Left lung (tissue), 10 donors: ENCODE results near the gene ACTR1A. TPM values are rescaled to one million over a fixed set of nuclear protein-coding genes. Genes with fewer than 3 reads are reported as not detected.

Source experiments
- ATAC-seq: fragments of 200-7000 bp; cut with Tn5 transposase; one replicate; pipeline ENCODE4 v1.9.1; 2020; ENCODE audit warnings: moderate library complexity
- DNase-seq, 4 donors: peaks; one replicate each; pipeline ENCODE4 v3.0.0-alpha.2; 2013 to 2020
- H3K27ac ChIP-seq, 2 donors: fragments of 200-600 bp; sonication (generic) in 1 of 2; one replicate each; pipeline versions ENCODE4 v1.5.0 to v1.8.0; 2020 to 2021
- H3K27me3 ChIP-seq, 2 donors: fragments of 200-600 bp; sonication (generic) in 1 of 2; one replicate each; pipeline versions ENCODE4 v1.5.0 to v1.8.0; 2020 to 2021
- H3K36me3 ChIP-seq, 2 donors: fragments of 200-600 bp; sonication (generic) in 1 of 2; one replicate each; pipeline versions ENCODE4 v1.5.0 to v1.8.0; 2020 to 2021
- H3K4me1 ChIP-seq, 2 donors: fragments of 200-600 bp; one replicate each; pipeline ENCODE4 v1.8.0; 2021
- H3K4me3 ChIP-seq, 2 donors: fragments of 200-600 bp; sonication (generic) in 1 of 2; one replicate each; pipeline versions ENCODE4 v1.5.0 to v1.8.0; 2020 to 2021; ENCODE audit warnings: mild to moderate bottlenecking in 1 of 2
- H3K9me3 ChIP-seq, 2 donors: fragments of 200-600 bp; sonication (generic) in 1 of 2; one replicate each; pipeline versions ENCODE4 v1.5.0 to v1.8.0; 2020 to 2021
- CTCF ChIP-seq, 2 donors: fragments of 200-600 bp; sonication (generic) in 1 of 2; IDR thresholded peaks; one replicate each; pipeline versions ENCODE4 v1.5.0 to v1.8.0; 2021; ENCODE audit warnings: antibody characterized with exemption in 2 of 2
- intact Hi-C, 2 donors: fragments of 100-400 bp; cut with DNase I; formaldehyde crosslinking; loops; one replicate each; pipeline versions ENCODE4 v1.11.2 to v1.14.2; 2022
- polyA plus RNA-seq, 6 donors: library from polyadenylated mRNA; unstranded; fragments of 120-200 nt; gene quantifications; one replicate each; pipeline ENCODE4 v1.2.1, GENCODE V29; 2013; ENCODE audit not compliant: insufficient read length in 6 of 6
- total RNA-seq, 2 donors: library from RNA; stranded (reverse); fragmentation: NEBNext Ultra II Directional; extraction: Animal tissue kit (Norgen Biotek cat#: 25700); gene quantifications; one replicate each; pipeline ENCODE4 v1.2.1, GENCODE V29; 2021
- donor health status: DM: no; HTN: yes; CAD: no.
- donor health status: DM: no; HTN: no; CAD: no.

Gene ACTR1A
- total and polyA plus RNA-seq, 8 donors, result 78.4 to 122 (median 85.9) TPM

GRCh38 chr10:102497545-102497944, 5.0 kb downstream of the ACTR1A start:
- peaks cover 18 to 56% of the 10 kb centered on the region in 2 donors for H3K4me1 ChIP-seq
- DNase-seq (no peak), ATAC-seq (no peak)
- H3K27me3 ChIP-seq, result no peaks in the 10 kb centered on the region
- no peaks in the 10 kb centered on the region for H3K9me3 ChIP-seq
- H3K4me3 ChIP-seq, result no peak overlapping the region
- peaks cover 0 to 20% of the 10 kb centered on the region in 2 donors for H3K36me3 ChIP-seq
- no peak for TF ChIP-seq CTCF (IDR thresholded peaks at IDR 0.05)
- intact Hi-C loops, result no loop called here
- H3K27ac ChIP-seq, result no peak overlapping the region

GRCh38 chr10:102493771-102494170, 8.7 kb downstream of the ACTR1A start:
- intact Hi-C loops, result no loop called here
- Histone ChIP-seq H3K27me3 (no peaks in the 10 kb centered on the region), H3K4me3 (no peak overlapping the region), H3K4me1 (peaks cover 5 to 27% of the 10 kb centered on the region in 2 donors), H3K36me3 (peaks cover 0 to 50% of the 10 kb centered on the region in 2 donors), H3K27ac (no peak overlapping the region), H3K9me3 (no peaks in the 10 kb centered on the region)
- no peak for ATAC-seq
- TF ChIP-seq CTCF (IDR thresholded peaks at IDR 0.05), result no peak
- peak in 1 of 4 donors; percentile 17 for DNase-seq

- H3K27me3 ChIP-seq, result no peaks in the 10 kb centered on the region
- ATAC-seq, result peak; percentile 87
Measured at GRCh38 chr10:102492983-102493382, 9.5 kb downstream of the ACTR1A start.

GRCh38 chr10:102492344-102492939, 10.1 kb downstream of the ACTR1A start:
- intact Hi-C loops, result no loop called here
- Histone ChIP-seq H3K4me3 (no peak overlapping the region), H3K4me1 (peaks cover 5 to 14% of the 10 kb centered on the region in 2 donors), H3K9me3 (no peaks in the 10 kb centered on the region), H3K27me3 (no peaks in the 10 kb centered on the region), H3K27ac (no peak overlapping the region), H3K36me3 (peaks cover 0 to 63% of the 10 kb centered on the region in 2 donors)
- ATAC-seq (peak; percentile 77), DNase-seq (peak in 1 of 4 donors; percentile 31)
- no peak for TF ChIP-seq CTCF (IDR thresholded peaks at IDR 0.05)

More at GRCh38 chr10:102492983-102493382, 9.5 kb downstream of the ACTR1A start:
- Histone ChIP-seq H3K36me3 (peaks cover 0 to 58% of the 10 kb centered on the region in 2 donors), H3K9me3 (no peaks in the 10 kb centered on the region), H3K27ac (no peak overlapping the region), H3K4me3 (no peak overlapping the region), H3K4me1 (peaks cover 5 to 19% of the 10 kb centered on the region in 2 donors)
- intact Hi-C loops, result no loop called here
- no peak for TF ChIP-seq CTCF (IDR thresholded peaks at IDR 0.05)
- no peak for DNase-seq

- peaks cover 0 to 72% of the 10 kb centered on the region in 2 donors for H3K36me3 ChIP-seq
- TF ChIP-seq CTCF (IDR thresholded peaks at IDR 0.05), result no peak
- ATAC-seq (no peak), DNase-seq (no peak)
- peaks cover 5 to 13% of the 10 kb centered on the region in 2 donors for H3K4me1 ChIP-seq
- H3K4me3 ChIP-seq, result no peak overlapping the region
- no peaks in the 10 kb centered on the region for H3K9me3 ChIP-seq
- intact Hi-C loops, result no loop called here
- H3K27ac ChIP-seq, result no peak overlapping the region
- H3K27me3 ChIP-seq, result no peaks in the 10 kb centered on the region
Measured at GRCh38 chr10:102491136-102491535, 11.4 kb downstream of the ACTR1A start.
